Central memory CD8-positive, alpha-beta T cell (primary cell): ENCODE measurements around the gene AK2.
"Not testable (repeated sequence)": the region's sequence is repeated elsewhere in the genome, so short reads cannot be mapped to it uniquely, and the experiment has no call there.

ENCODE experiments used
- ATAC-seq: fragments of 150-1000 bp; cut with Tn5 transposase; replicated peaks from 2 replicates; pipeline ENCODE4 v1.10.0; 2022; ENCODE audit warnings: mild to moderate bottlenecking, moderate FRiP score, moderate number of reproducible peaks; ENCODE audit not compliant: poor library complexity, severe bottlenecking; ENCODE audit errors: extremely low read depth
- DNase-seq, 2 donors: peaks; one replicate each; pipeline ENCODE4 v3.0.0; 2021; ENCODE audit warnings: low spot score in 2 of 2
- H3K27ac Mint-ChIP-seq: one replicate; pipeline ENCODE4 v1.8.0; 2022; ENCODE audit warnings: low read depth, mild to moderate bottlenecking, moderate library complexity, mixed read lengths
- H3K27me3 Mint-ChIP-seq: one replicate; pipeline ENCODE4 v1.8.0; 2022; ENCODE audit warnings: mixed read lengths
- H3K36me3 Mint-ChIP-seq: one replicate; pipeline ENCODE4 v1.8.0; 2022; ENCODE audit warnings: mild to moderate bottlenecking, moderate library complexity, mixed read lengths; ENCODE audit not compliant: insufficient read depth
- H3K4me1 Mint-ChIP-seq: one replicate; pipeline ENCODE4 v1.8.0; 2022; ENCODE audit warnings: mixed read lengths
- H3K4me3 Mint-ChIP-seq: one replicate; pipeline ENCODE4 v1.8.0; 2022; ENCODE audit warnings: mild to moderate bottlenecking, moderate library complexity, mixed read lengths
- H3K9me3 Mint-ChIP-seq: one replicate; pipeline ENCODE4 v1.8.0; 2022; ENCODE audit warnings: mixed read lengths

The AK2 gene

DNA sequence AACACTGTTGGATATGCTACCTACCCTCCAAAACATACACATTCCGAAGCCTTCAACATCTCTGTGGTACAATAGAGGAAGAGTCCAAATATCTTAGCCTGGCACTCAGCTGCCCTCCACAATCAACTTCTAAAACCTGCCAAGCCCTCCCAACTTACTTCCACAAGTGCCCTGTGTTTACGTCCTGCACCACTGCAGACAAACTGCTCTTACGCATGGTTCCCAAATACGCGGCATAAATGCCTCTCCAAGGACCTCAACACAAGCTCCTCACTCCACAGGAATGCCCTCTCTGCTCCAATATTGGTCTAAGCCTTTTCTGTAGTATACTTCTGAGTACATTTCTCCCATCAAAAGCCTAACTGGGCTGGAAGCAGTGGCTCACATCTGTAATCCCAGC, 6.8 kb downstream of the AK2 start:
- DNase-seq (no peak), ATAC-seq (no peak)
- Mint-ChIP-seq H3K4me3 (no peak overlapping the region), H3K4me1 (peaks cover 51% of the 10 kb centered on the region), H3K36me3 (peaks cover 6% of the 10 kb centered on the region), H3K27ac (no peak overlapping the region), H3K27me3 (no peaks in the 10 kb centered on the region), H3K9me3 (no peaks in the 10 kb centered on the region)

DNA sequence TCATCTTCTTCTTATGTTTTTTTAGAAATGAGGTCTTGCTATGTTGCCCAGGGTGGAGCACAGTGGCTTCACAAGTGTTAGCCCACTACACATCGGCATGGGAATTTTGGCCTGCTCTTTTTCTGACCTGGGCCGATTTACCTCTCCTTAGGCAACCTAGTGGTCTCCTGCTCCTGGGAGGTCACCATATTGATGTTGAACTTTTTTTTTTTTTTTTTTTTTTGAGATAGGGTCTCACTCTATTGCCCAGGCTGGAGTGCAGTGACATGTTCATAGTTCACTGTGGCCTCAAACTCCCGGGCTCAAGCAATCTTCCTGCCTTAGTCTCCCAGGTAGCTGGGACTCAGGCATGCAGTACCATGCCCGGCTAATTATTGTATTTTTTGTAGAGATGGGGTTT, 7.5 kb downstream of the AK2 start:
- no peak overlapping the region for H3K4me3 Mint-ChIP-seq
- H3K9me3 Mint-ChIP-seq: no peaks in the 10 kb centered on the region
- ATAC-seq: no peak
- no peak overlapping the region for H3K27ac Mint-ChIP-seq
- H3K4me1 Mint-ChIP-seq: peaks cover 46% of the 10 kb centered on the region
- DNase-seq: no peak
- peaks cover 10% of the 10 kb centered on the region for H3K36me3 Mint-ChIP-seq
- no peaks in the 10 kb centered on the region for H3K27me3 Mint-ChIP-seq

- ATAC-seq (no peak), DNase-seq (no peak)
- no peaks in the 10 kb centered on the region for H3K27me3 Mint-ChIP-seq
- no peaks in the 10 kb centered on the region for H3K9me3 Mint-ChIP-seq
- H3K36me3 Mint-ChIP-seq: peaks cover 41% of the 10 kb centered on the region
- H3K4me1 Mint-ChIP-seq: peaks cover 22% of the 10 kb centered on the region
- no peak overlapping the region for H3K27ac Mint-ChIP-seq
- no peak overlapping the region for H3K4me3 Mint-ChIP-seq
Observed at GRCh38 chr1:33025761-33026160, 10.9 kb downstream of the AK2 start.

DNA sequence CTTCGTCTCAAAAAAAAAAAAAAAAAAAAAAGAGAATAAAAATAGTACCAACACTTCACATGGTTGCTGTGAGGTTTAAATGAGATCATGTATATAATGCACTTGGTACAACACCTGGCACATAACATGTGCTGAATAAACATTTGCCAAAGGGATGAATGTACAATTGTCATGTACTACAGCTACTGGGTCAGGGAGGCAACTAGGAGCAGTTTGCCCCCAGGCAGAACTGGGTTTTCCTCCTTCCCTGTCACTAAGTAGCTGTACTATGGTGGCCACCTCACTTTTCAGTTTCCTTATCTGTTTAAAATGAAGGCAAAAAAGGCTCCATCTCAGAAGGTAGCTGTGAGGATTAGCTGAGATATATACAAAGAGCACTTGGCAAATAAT, 11.5 kb downstream of the AK2 start:
- Mint-ChIP-seq H3K27ac (no peak overlapping the region), H3K36me3 (peaks cover 42% of the 10 kb centered on the region), H3K4me1 (peaks cover 19% of the 10 kb centered on the region), H3K4me3 (no peak overlapping the region), H3K9me3 (no peaks in the 10 kb centered on the region), H3K27me3 (no peaks in the 10 kb centered on the region)
- DNase-seq (no peak), ATAC-seq (no peak)

DNA sequence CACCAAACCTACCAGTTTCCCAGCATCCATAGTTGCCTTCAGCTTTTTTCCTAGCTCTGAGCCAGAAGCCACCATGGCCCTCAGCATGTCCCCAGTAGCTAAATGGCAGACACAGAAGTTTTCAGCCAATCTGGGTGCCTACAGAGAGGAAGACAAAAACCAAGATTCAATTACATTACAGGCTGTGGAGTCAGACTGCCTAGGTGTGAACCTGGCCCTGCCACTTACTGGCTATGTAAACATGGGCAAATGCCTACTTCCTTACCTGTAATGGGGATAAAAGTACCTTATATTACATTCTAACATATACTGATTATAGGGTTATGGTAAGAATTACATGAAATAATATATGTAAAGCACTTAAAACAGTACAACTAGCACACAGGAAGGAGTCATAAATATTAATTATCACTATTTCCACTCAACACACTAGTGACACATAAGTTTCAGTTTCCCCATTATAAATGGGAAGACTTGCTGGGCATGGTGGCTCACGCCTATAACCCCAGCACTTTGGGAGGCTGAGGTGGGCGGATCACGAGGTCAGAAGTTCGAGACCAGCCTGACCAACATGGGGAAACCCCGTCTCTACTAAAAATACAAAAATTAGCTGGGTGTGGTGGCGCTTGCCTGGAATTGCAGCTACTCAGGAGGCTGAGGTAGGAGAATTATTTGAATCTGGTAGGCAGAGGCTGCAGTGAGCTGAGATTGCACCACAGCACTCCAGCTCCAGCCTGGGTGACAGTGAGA, 12.1 kb downstream of the AK2 start:
- not testable (repeated sequence) for ATAC-seq, H3K27ac Mint-ChIP-seq, H3K9me3 Mint-ChIP-seq, H3K27me3 Mint-ChIP-seq, H3K4me3 Mint-ChIP-seq, DNase-seq
- peaks cover 13% of the 10 kb centered on the region for H3K4me1 Mint-ChIP-seq
- peaks cover 43% of the 10 kb centered on the region for H3K36me3 Mint-ChIP-seq

- DNase-seq: no peak
- Mint-ChIP-seq H3K4me1 (peaks cover 9% of the 10 kb centered on the region), H3K27ac (no peak overlapping the region), H3K36me3 (peaks cover 51% of the 10 kb centered on the region), H3K27me3 (no peaks in the 10 kb centered on the region), H3K4me3 (no peak overlapping the region), H3K9me3 (no peaks in the 10 kb centered on the region)
- ATAC-seq: no peak
Observed at GRCh38 chr1:33022650-33023200, 14.0 kb downstream of the AK2 start.

DNA sequence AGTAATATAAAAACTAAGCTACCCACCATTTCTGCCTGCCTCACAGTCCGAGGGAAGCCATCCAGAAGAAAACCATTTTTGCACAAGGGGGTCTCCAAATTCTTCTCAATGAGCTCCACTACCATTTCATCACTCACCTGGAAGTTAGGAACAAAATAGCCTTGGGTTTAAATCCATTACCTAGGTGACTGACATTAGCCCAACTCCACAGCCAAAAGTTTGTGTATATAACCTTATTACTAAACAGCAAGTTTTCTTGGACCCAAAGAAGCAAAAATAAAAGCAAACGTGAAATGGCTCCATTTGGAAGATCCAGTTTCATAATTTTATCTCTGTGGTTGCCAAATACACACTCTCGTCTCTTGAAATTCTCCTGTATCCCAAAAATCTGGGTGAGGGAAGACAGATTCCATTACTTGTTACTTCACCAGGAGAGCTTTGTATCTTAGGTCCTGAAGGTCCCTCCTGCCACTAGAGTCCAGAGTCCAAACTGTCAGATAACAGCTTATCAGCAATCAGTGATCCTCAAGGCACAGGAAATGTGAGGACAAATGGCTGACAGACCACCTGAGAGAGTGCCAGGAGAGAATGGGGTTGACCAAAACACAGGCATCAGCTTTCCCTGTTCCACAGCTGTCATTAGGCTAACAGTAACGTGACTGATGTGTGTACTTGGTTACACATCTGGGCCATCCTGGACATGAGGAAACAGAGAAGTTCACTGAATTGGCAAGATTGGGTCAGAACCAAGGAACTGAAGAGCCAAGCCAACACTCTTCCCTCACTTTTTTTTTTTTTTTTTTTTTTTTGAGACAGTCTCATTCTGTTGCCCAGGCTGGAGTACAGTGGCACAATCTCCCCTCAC, 14.9 kb downstream of the AK2 start:
- ATAC-seq (no peak), DNase-seq (no peak)
- Mint-ChIP-seq H3K4me3 (no peak overlapping the region), H3K4me1 (peaks cover 9% of the 10 kb centered on the region), H3K9me3 (no peaks in the 10 kb centered on the region), H3K36me3 (peaks cover 53% of the 10 kb centered on the region), H3K27ac (no peak overlapping the region), H3K27me3 (no peaks in the 10 kb centered on the region)

- Mint-ChIP-seq H3K27ac (no peak overlapping the region), H3K36me3 (peaks cover 51% of the 10 kb centered on the region), H3K27me3 (no peaks in the 10 kb centered on the region), H3K4me1 (no peaks in the 10 kb centered on the region), H3K4me3 (no peak overlapping the region), H3K9me3 (no peaks in the 10 kb centered on the region)
- no peak for ATAC-seq
- DNase-seq: no peak
Observed at GRCh38 chr1:33018112-33018511, 18.6 kb downstream of the AK2 start.

GRCh38 chr1:33017175-33017574, 19.5 kb downstream of the AK2 start:
- ATAC-seq (no peak), DNase-seq (no peak)
- Mint-ChIP-seq H3K4me3 (no peak overlapping the region), H3K4me1 (no peaks in the 10 kb centered on the region), H3K9me3 (no peaks in the 10 kb centered on the region), H3K27me3 (no peaks in the 10 kb centered on the region), H3K27ac (no peak overlapping the region), H3K36me3 (peaks cover 47% of the 10 kb centered on the region)

DNA sequence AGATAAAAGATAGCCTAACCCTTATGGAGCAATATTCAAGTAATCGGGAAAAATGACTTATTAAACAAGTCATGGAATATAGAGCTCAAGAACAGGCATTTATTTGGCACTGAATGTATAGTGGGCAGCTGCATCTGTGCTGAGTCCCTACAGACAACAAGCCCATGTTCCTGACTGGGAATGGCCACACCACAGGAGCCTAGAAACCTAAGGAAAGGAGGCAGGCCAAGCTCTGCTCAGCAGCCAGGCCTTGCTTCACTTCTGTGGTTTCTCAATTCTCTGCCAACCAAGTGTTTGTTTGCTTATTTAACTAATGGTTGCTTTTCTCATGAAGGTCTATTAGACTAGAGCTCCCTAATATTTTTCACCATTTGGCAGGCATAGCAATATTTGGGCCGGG, 21.5 kb downstream of the AK2 start:
- Mint-ChIP-seq H3K4me3 (no peak overlapping the region), H3K27ac (no peak overlapping the region), H3K36me3 (peaks cover 46% of the 10 kb centered on the region), H3K4me1 (no peaks in the 10 kb centered on the region), H3K9me3 (no peaks in the 10 kb centered on the region), H3K27me3 (no peaks in the 10 kb centered on the region)
- ATAC-seq (no peak), DNase-seq (no peak)

GRCh38 chr1:33014464-33015163, 22.1 kb downstream of the AK2 start:
- no peaks in the 10 kb centered on the region for H3K9me3 Mint-ChIP-seq
- H3K36me3 Mint-ChIP-seq: peaks cover 45% of the 10 kb centered on the region
- ATAC-seq: no peak
- no peak overlapping the region for H3K27ac Mint-ChIP-seq
- H3K4me1 Mint-ChIP-seq: no peaks in the 10 kb centered on the region
- DNase-seq: no peak
- no peaks in the 10 kb centered on the region for H3K27me3 Mint-ChIP-seq
- H3K4me3 Mint-ChIP-seq: no peak overlapping the region

- no peaks in the 10 kb centered on the region for H3K27me3 Mint-ChIP-seq
- no peaks in the 10 kb centered on the region for H3K4me1 Mint-ChIP-seq
- no peaks in the 10 kb centered on the region for H3K9me3 Mint-ChIP-seq
- H3K36me3 Mint-ChIP-seq: peaks cover 41% of the 10 kb centered on the region
- no peak overlapping the region for H3K4me3 Mint-ChIP-seq
- H3K27ac Mint-ChIP-seq: no peak overlapping the region
- no peak for DNase-seq
- ATAC-seq: no peak
Observed at GRCh38 chr1:33013791-33014190, 22.9 kb downstream of the AK2 start.
